Loucy (cell line): ENCODE data around the gene TNFSF8.

Experiments used
- H2AFZ ChIP-seq: fragments of 200-600 bp; sonication (generic); 2 replicates; pipeline ENCODE4 v1.6.0; 2016; ENCODE audit warnings: antibody characterized with exemption, mild to moderate bottlenecking, low read length, moderate library complexity
- H3F3A ChIP-seq: fragments of 200-600 bp; 2 replicates; pipeline ENCODE4 v1.6.0; 2016; ENCODE audit warnings: antibody characterized with exemption, low read depth, mild to moderate bottlenecking
- H3K27me3 ChIP-seq: fragments of 200-600 bp; sonication (generic); 2 replicates; pipeline ENCODE4 v1.6.1; 2014; ENCODE audit warnings: low read length, mild to moderate bottlenecking; ENCODE audit not compliant: insufficient read depth, poor library complexity, severe bottlenecking
- H3K36me3 ChIP-seq: fragments of 200-600 bp; sonication (generic); 2 replicates; pipeline ENCODE4 v1.6.1; 2016; ENCODE audit warnings: low read length; ENCODE audit not compliant: insufficient read depth
- H3K4me1 ChIP-seq: fragments of 200-600 bp; sonication (generic); 2 replicates; pipeline ENCODE4 v1.5.1; 2014; ENCODE audit warnings: low read length, mild to moderate bottlenecking; ENCODE audit not compliant: insufficient read depth, poor library complexity, severe bottlenecking
- H3K4me2 ChIP-seq: fragments of 200-600 bp; sonication (generic); 2 replicates; pipeline ENCODE4 v1.6.0; 2014; ENCODE audit warnings: antibody characterized with exemption, low read length, low read depth, mild to moderate bottlenecking; ENCODE audit not compliant: poor library complexity, severe bottlenecking
- H3K4me3 ChIP-seq: fragments of 200-600 bp; sonication (generic); 2 replicates; pipeline ENCODE4 v1.5.1; 2014; ENCODE audit warnings: low read length, mild to moderate bottlenecking, mixed read lengths; ENCODE audit not compliant: poor library complexity, severe bottlenecking
- H3K79me2 ChIP-seq: fragments of 200-600 bp; sonication (generic); 2 replicates; pipeline ENCODE4 v1.6.1; 2014; ENCODE audit warnings: low read length; ENCODE audit not compliant: insufficient read depth
- H3K9ac ChIP-seq: fragments of 200-600 bp; sonication (generic); 2 replicates; pipeline ENCODE4 v1.6.0; 2014; ENCODE audit warnings: mild to moderate bottlenecking, low read depth, low read length, moderate library complexity; ENCODE audit not compliant: poor library complexity, severe bottlenecking
- H3K9me2 ChIP-seq: fragments of 200-600 bp; sonication (generic); replicated peaks from 2 replicates; pipeline ENCODE4 v1.6.1; 2016; ENCODE audit warnings: low read depth, low read length, mixed read lengths
- H3K9me3 ChIP-seq: fragments of 200-600 bp; sonication (generic); 2 replicates; pipeline ENCODE4 v1.6.1; 2014; ENCODE audit warnings: mild to moderate bottlenecking, antibody characterized with exemption, low read length, low read depth; ENCODE audit not compliant: insufficient read depth
- H4K20me1 ChIP-seq: fragments of 200-600 bp; sonication (generic); 2 replicates; pipeline ENCODE4 v1.6.0; 2014; ENCODE audit warnings: antibody characterized with exemption, low read length, mild to moderate bottlenecking; ENCODE audit not compliant: insufficient read depth, poor library complexity, severe bottlenecking
- CTCF ChIP-seq: fragments of 200-600 bp; sonication (generic); conservative IDR thresholded peaks from 2 replicates; pipeline ENCODE4 v1.5.1; 2014; ENCODE audit warnings: mild to moderate bottlenecking, antibody characterized with exemption, low read length
- EZH2phosphoT487 ChIP-seq: fragments of 200-600 bp; IDR thresholded peaks from 2 replicates; pipeline ENCODE4 v1.6.1; 2018; ENCODE audit warnings: antibody characterized with exemption, mild to moderate bottlenecking, moderate library complexity, borderline replicate concordance

The TNFSF8 gene

GRCh38 chr9:114953959-114954358, 23.6 kb upstream of the TNFSF8 start:
- Histone ChIP-seq H3K36me3 (no peaks in the 10 kb centered on the region), H3F3A (no peaks in the 10 kb centered on the region), H3K4me1 (no peaks in the 10 kb centered on the region), H3K9me3 (peaks cover under 1% of the 10 kb centered on the region; the same call in 1 of the 2 replicates), H2AFZ (no peak overlapping the region), H3K27me3 (no peaks in the 10 kb centered on the region), H3K4me3 (no peak overlapping the region), H4K20me1 (no peaks in the 10 kb centered on the region), H3K4me2 (no peak overlapping the region), H3K79me2 (no peaks in the 10 kb centered on the region), H3K9me2 (no peaks in the 10 kb centered on the region), H3K9ac (no peak overlapping the region)
- TF ChIP-seq EZH2phosphoT487: no peak
- no peak for TF ChIP-seq CTCF

GRCh38 chr9:114953046-114953445, 22.7 kb upstream of the TNFSF8 start:
- H3K36me3 ChIP-seq: no peaks in the 10 kb centered on the region
- no peaks in the 10 kb centered on the region for H3K9me3 ChIP-seq
- no peaks in the 10 kb centered on the region for H3K79me2 ChIP-seq
- no peak overlapping the region for H2AFZ ChIP-seq
- H4K20me1 ChIP-seq: no peaks in the 10 kb centered on the region
- no peaks in the 10 kb centered on the region for H3K27me3 ChIP-seq
- TF ChIP-seq EZH2phosphoT487 (no peak), CTCF (no peak)
- H3K4me2 ChIP-seq: no peak overlapping the region
- no peaks in the 10 kb centered on the region for H3F3A ChIP-seq
- no peaks in the 10 kb centered on the region for H3K4me1 ChIP-seq
- no peak overlapping the region for H3K4me3 ChIP-seq
- H3K9ac ChIP-seq: no peak overlapping the region
- H3K9me2 ChIP-seq: no peaks in the 10 kb centered on the region

GRCh38 chr9:114950761-114951160, 20.4 kb upstream of the TNFSF8 start:
- Histone ChIP-seq H3F3A (no peaks in the 10 kb centered on the region), H3K4me3 (no peak overlapping the region), H3K4me1 (peaks cover 19% of the 10 kb centered on the region), H3K4me2 (no peak overlapping the region), H3K9me2 (no peaks in the 10 kb centered on the region), H3K27me3 (no peaks in the 10 kb centered on the region), H3K79me2 (no peaks in the 10 kb centered on the region), H2AFZ (no peak overlapping the region), H3K9me3 (no peaks in the 10 kb centered on the region), H3K36me3 (no peaks in the 10 kb centered on the region), H4K20me1 (no peaks in the 10 kb centered on the region), H3K9ac (no peak overlapping the region)
- TF ChIP-seq EZH2phosphoT487 (no peak), CTCF (no peak)
